H9 (cell line): Measurements from ENCODE around the gene PLCB1. TPM values are rescaled to one million over a fixed set of nuclear protein-coding genes. Genes with fewer than 3 reads are reported as not detected.

Experiments
- DNase-seq: peaks from one replicate; pipeline ENCODE4 v3.0.0-alpha.2; 2017
- H2AFZ ChIP-seq: one replicate; pipeline ENCODE4 v1.6.1; 2013; ENCODE audit warnings: mild to moderate bottlenecking, low read length, control low read depth, moderate library complexity
- H2AK5ac ChIP-seq: 2 replicates; pipeline ENCODE4 v1.6.1; 2013; ENCODE audit warnings: low read length, control low read depth, mixed read lengths; ENCODE audit not compliant: insufficient read length
- H2BK120ac ChIP-seq: one replicate; pipeline ENCODE4 v1.6.1; 2013; ENCODE audit warnings: low read depth, mild to moderate bottlenecking, low read length, control low read depth, inconsistent platforms; ENCODE audit not compliant: poor library complexity, severe bottlenecking
- H2BK12ac ChIP-seq: 2 replicates; pipeline ENCODE4 v1.6.1; 2013; ENCODE audit warnings: low read length, control low read depth, mixed read lengths, low read depth; ENCODE audit not compliant: insufficient read length
- H2BK15ac ChIP-seq: 2 replicates; pipeline ENCODE4 v1.6.1; 2013; ENCODE audit warnings: low read depth, low read length, control low read depth
- H2BK20ac ChIP-seq: one replicate; pipeline ENCODE4 v1.6.1; 2013; ENCODE audit warnings: low read depth, mild to moderate bottlenecking, low read length, control low read depth, inconsistent platforms; ENCODE audit not compliant: poor library complexity, severe bottlenecking
- H2BK5ac ChIP-seq: 2 replicates; pipeline ENCODE4 v1.6.1; 2013; ENCODE audit warnings: low read length, control low read depth, mixed read lengths; ENCODE audit not compliant: insufficient read length
- H3K14ac ChIP-seq: 2 replicates; pipeline ENCODE4 v1.6.1; 2013; ENCODE audit warnings: low read length, control low read depth; ENCODE audit not compliant: insufficient read depth
- H3K18ac ChIP-seq: 2 replicates; pipeline ENCODE4 v1.6.1; 2013; ENCODE audit warnings: low read depth, mild to moderate bottlenecking, mixed read lengths, low read length, control low read depth; ENCODE audit not compliant: insufficient read length
- H3K23ac ChIP-seq: 2 replicates; pipeline ENCODE4 v1.6.1; 2013; ENCODE audit warnings: low read length, control low read depth, mixed read lengths, low read depth; ENCODE audit not compliant: insufficient read length
- H3K23me2 ChIP-seq: 2 replicates; pipeline ENCODE4 v1.6.1; 2013; ENCODE audit warnings: low read depth, mild to moderate bottlenecking, mixed read lengths, low read length, control low read depth; ENCODE audit not compliant: insufficient read length, poor library complexity, severe bottlenecking
- H3K27ac ChIP-seq: 2 replicates; pipeline ENCODE4 v1.5.1; 2013; ENCODE audit warnings: low read length, control low read depth, mixed read lengths, low read depth; ENCODE audit not compliant: insufficient read length
- H3K27me3 ChIP-seq: 2 replicates; pipeline ENCODE4 v1.6.1; 2013; ENCODE audit warnings: low read length, control low read depth, inconsistent platforms; ENCODE audit not compliant: insufficient read depth
- H3K4ac ChIP-seq: 2 replicates; pipeline ENCODE4 v1.6.1; 2013; ENCODE audit warnings: low read depth, mild to moderate bottlenecking, control low read depth, inconsistent platforms, low read length, moderate library complexity
- H3K4me1 ChIP-seq: 2 replicates; pipeline ENCODE4 v1.6.1; 2013; ENCODE audit warnings: low read length, control low read depth, inconsistent platforms; ENCODE audit not compliant: insufficient read depth
- H3K4me2 ChIP-seq: 2 replicates; pipeline ENCODE4 v1.6.1; 2013; ENCODE audit warnings: low read length, control low read depth, mixed read lengths; ENCODE audit not compliant: insufficient read length, insufficient read depth
- H3K56ac ChIP-seq: 2 replicates; pipeline ENCODE4 v1.6.1; 2013; ENCODE audit warnings: low read depth, mild to moderate bottlenecking, mixed read lengths, low read length, control low read depth; ENCODE audit not compliant: insufficient read length
- H3K79me1 ChIP-seq: 2 replicates; pipeline ENCODE4 v1.6.1; 2013; ENCODE audit warnings: low read depth, mild to moderate bottlenecking, moderate library complexity, low read length, control low read depth, inconsistent platforms; ENCODE audit not compliant: insufficient read depth, poor library complexity, severe bottlenecking
- H3K79me2 ChIP-seq: 2 replicates; pipeline ENCODE4 v1.6.1; 2013; ENCODE audit warnings: low read length, control low read depth, inconsistent platforms; ENCODE audit not compliant: insufficient read depth
- H3K9ac ChIP-seq: 2 replicates; pipeline ENCODE4 v1.6.1; 2013; ENCODE audit warnings: low read length, control low read depth, mixed read lengths; ENCODE audit not compliant: insufficient read length; ENCODE audit errors: extremely low read depth
- H3K9me3 ChIP-seq: one replicate; pipeline ENCODE4 v1.6.1; 2013; ENCODE audit warnings: low read depth, low read length, inconsistent platforms; ENCODE audit not compliant: control insufficient read depth
- H3T11ph ChIP-seq: one replicate; pipeline ENCODE4 v1.6.1; 2013; ENCODE audit warnings: mild to moderate bottlenecking, low read length, control low read depth, inconsistent platforms
- H4K20me1 ChIP-seq: one replicate; pipeline ENCODE4 v1.6.1; 2013; ENCODE audit not compliant: control insufficient read depth, insufficient read length, insufficient read depth
- H4K5ac ChIP-seq: 2 replicates; pipeline ENCODE4 v1.6.1; 2013; ENCODE audit warnings: low read depth, mild to moderate bottlenecking, mixed read lengths, low read length, control low read depth; ENCODE audit not compliant: insufficient read length
- H4K8ac ChIP-seq: replicated peaks from 2 replicates; pipeline ENCODE4 v1.6.1; 2013; ENCODE audit warnings: low read length, control low read depth, mixed read lengths, low read depth; ENCODE audit not compliant: insufficient read length
- H4K91ac ChIP-seq: 2 replicates; pipeline ENCODE4 v1.6.1; 2013; ENCODE audit warnings: low read depth, mild to moderate bottlenecking, moderate library complexity, mixed read lengths, low read length, control low read depth; ENCODE audit not compliant: insufficient read length
- H3K27ac Mint-ChIP-seq, 3 experiments: 2 replicates in 2 of 3; 3 replicates in 1 of 3; pipeline ENCODE4 v1.8.0; 2020 to 2021; ENCODE audit warnings: mixed read lengths in 3 of 3, mild to moderate bottlenecking in 1 of 3, moderate library complexity in 1 of 3
- H3K27me3 Mint-ChIP-seq: 2 replicates; pipeline ENCODE4 v1.8.0; 2021; ENCODE audit warnings: low read depth, mild to moderate bottlenecking, moderate library complexity, mixed read lengths
- H3K36me3 Mint-ChIP-seq, 3 experiments: 2 replicates in 2 of 3; 3 replicates in 1 of 3; pipeline ENCODE4 v1.8.0; 2020 to 2021; ENCODE audit warnings: low read depth in 3 of 3, mixed read lengths in 3 of 3; ENCODE audit not compliant: insufficient read depth in 1 of 3
- H3K4me1 Mint-ChIP-seq, 2 experiments: 2 replicates each; pipeline ENCODE4 v1.8.0; 2020; ENCODE audit warnings: mixed read lengths in 2 of 2
- H3K4me3 Mint-ChIP-seq, 2 experiments: 2 replicates in 1 of 2; 3 replicates in 1 of 2; pipeline ENCODE4 v1.8.0; 2020 to 2021; ENCODE audit warnings: mild to moderate bottlenecking in 2 of 2, mixed read lengths in 2 of 2, moderate library complexity in 1 of 2
- H3K9me3 Mint-ChIP-seq, 2 experiments: 2 replicates in 1 of 2; 3 replicates in 1 of 2; pipeline ENCODE4 v1.8.0; 2020; ENCODE audit warnings: mild to moderate bottlenecking in 2 of 2, mixed read lengths in 2 of 2, moderate library complexity in 1 of 2
- CTCF ChIP-seq: fragments of 200-600 bp; sonication (generic); conservative IDR thresholded peaks from 3 replicates; pipeline ENCODE4 v1.8.0; 2021; ENCODE audit warnings: antibody characterized with exemption, mild to moderate bottlenecking
- WGBS: extraction: QIAGEN DNeasy Blood & Tissue Kit; methylation state at CpG from one replicate; pipeline ENCODE4 v1.1.7; 2013; ENCODE audit warnings: missing lambda C conversion rate, low lambda C conversion rate, mixed read lengths; ENCODE audit not compliant: insufficient read length; ENCODE audit errors: extremely low coverage; 5-methylcytosine and 5-hydroxymethylcytosine counted together
- total RNA-seq: library from RNA; stranded (reverse); gene quantifications from 2 replicates; pipeline ENCODE4 v1.2.1, GENCODE V29; 2021

PLCB1 gene
- total RNA-seq, 1 experiment from 2014 or later, result 11.5 TPM

GRCh38 chr20:8433291-8433690 is 301.2 kb downstream of the PLCB1 start:
- H3K9me3 ChIP-seq, result no peaks in the 10 kb centered on the region
- Mint-ChIP-seq H3K4me1 (peaks cover 24 to 27% of the 10 kb centered on the region in 2 experiments), H3K27me3 (no peaks in the 10 kb centered on the region), H3K4me3 (no peak overlapping the region), H3K36me3 (no peaks in the 10 kb centered on the region), H3K9me3 (no peaks in the 10 kb centered on the region), H3K27ac (no peak overlapping the region; a peak in 1 of 7 replicates)
- H3K56ac ChIP-seq, result no peak overlapping the region
- H3K79me2 ChIP-seq, result no peaks in the 10 kb centered on the region
- H2BK20ac ChIP-seq, result no peak overlapping the region
- no peak overlapping the region for H3K4me2 ChIP-seq
- peaks cover 5% of the 10 kb centered on the region; the same call in 1 of the 2 replicates for H3K4me1 ChIP-seq
- no peak overlapping the region for H3K14ac ChIP-seq
- H3K23me2 ChIP-seq, result no peaks in the 10 kb centered on the region
- H3T11ph ChIP-seq, result no peak overlapping the region
- no peak overlapping the region for H4K91ac ChIP-seq
- no peak overlapping the region for H3K27ac ChIP-seq
- no peaks in the 10 kb centered on the region for H3K79me1 ChIP-seq
- H4K8ac ChIP-seq, result no peak overlapping the region
- no peak overlapping the region for H2AFZ ChIP-seq
- no peak overlapping the region for H2BK5ac ChIP-seq
- no peak overlapping the region for H4K5ac ChIP-seq
- no peak overlapping the region for H2BK12ac ChIP-seq
- WGBS, result no CpG with 5 or more reads among the region's 3 CpGs
- no peak for TF ChIP-seq CTCF
- H3K27me3 ChIP-seq, result no peaks in the 10 kb centered on the region
- no peak overlapping the region for H2AK5ac ChIP-seq
- H3K4ac ChIP-seq, result no peak overlapping the region
- no peaks in the 10 kb centered on the region for H4K20me1 ChIP-seq
- DNase-seq, result no peak
- no peak overlapping the region for H3K18ac ChIP-seq
- no peak overlapping the region for H2BK15ac ChIP-seq
- no peak overlapping the region for H3K23ac ChIP-seq
- no peak overlapping the region for H3K9ac ChIP-seq
- H2BK120ac ChIP-seq, result no peak overlapping the region
